GM12878 (cell line): ENCODE measurements around the gene STARD8. TPM values are rescaled to one million over a fixed set of nuclear protein-coding genes. Genes with fewer than 3 reads are reported as not detected.

Experiments used
- ATAC-seq: fragments of 200-7000 bp; cut with Tn5 transposase; 3 replicates; pipeline ENCODE4 v1.9.1; 2020; ENCODE audit warnings: mild to moderate bottlenecking, moderate library complexity
- BruUV-seq: library from RNA; stranded (reverse); fragments of 400-500 nt; replicated peaks from 2 replicates; lab custom pipeline; 2021; lab: Mats Ljungman, UMichigan
- CTCF ChIA-PET: fragments of 300-600 bp; sonication (Branson Sonifier 250); formaldehyde crosslinking; extraction: SDS; loops from one replicate; lab custom pipeline; 2021; ENCODE audit warnings: inconsistent platforms; lab: Yijun Ruan, JAX
- POLR2A ChIA-PET: fragments of 350-600 bp; formaldehyde crosslinking; extraction: SDS; loops from one replicate; lab custom pipeline; 2021; ENCODE audit warnings: inconsistent platforms; lab: Charles Lee
- RAD21 ChIA-PET: fragments of 300-600 bp; sonication (Branson Sonifier 250); formaldehyde crosslinking; loops from one replicate; lab custom pipeline; 2023; ENCODE audit warnings: antibody characterized with exemption; ENCODE audit not compliant: unreplicated experiment; lab: Charles Lee
- SMC1A ChIA-PET: fragments of 300-600 bp; sonication (Branson Sonifier 250); formaldehyde crosslinking; loops from one replicate; lab custom pipeline; 2023; ENCODE audit not compliant: unreplicated experiment, uncharacterized antibody; lab: Charles Lee
- DNase-seq: peaks from one replicate; pipeline ENCODE4 v3.0.0-alpha.2; 2011; ENCODE audit warnings: low read depth, low spot score
- FAIRE-seq: peaks from 3 replicates; lab custom pipeline; 2011; peaks lifted over from hg19 to GRCh38; lab: Jason Lieb, UNC
- H2AFZ ChIP-seq: 2 replicates; pipeline ENCODE4 v1.6.0; 2011; ENCODE audit warnings: low read depth, low read length, control low read depth; ENCODE audit not compliant: control insufficient read depth
- H3K27ac ChIP-seq: 2 replicates; pipeline ENCODE4 v1.5.1; 2011; ENCODE audit warnings: control low read depth; ENCODE audit not compliant: control insufficient read depth, insufficient read depth
- H3K27me3 ChIP-seq, 2 experiments: replicated peaks in 1 of 2; 2 replicates each; pipeline versions ENCODE4 v1.6.0 to v1.6.1; 2011; ENCODE audit warnings: low read length in 1 of 2; ENCODE audit not compliant: control insufficient read depth in 2 of 2, insufficient read depth in 2 of 2
- H3K36me3 ChIP-seq, 2 experiments: 2 replicates each; pipeline ENCODE4 v1.5.1; 2011; ENCODE audit warnings: low read length in 1 of 2; ENCODE audit not compliant: control insufficient read depth in 2 of 2, insufficient read depth in 2 of 2
- H3K4me1 ChIP-seq: 2 replicates; pipeline ENCODE4 v1.6.1; 2011; ENCODE audit warnings: mild to moderate bottlenecking, low read length, moderate library complexity, mixed read lengths; ENCODE audit not compliant: control insufficient read depth, insufficient read depth
- H3K4me2 ChIP-seq: 2 replicates; pipeline ENCODE4 v1.6.0; 2011; ENCODE audit warnings: control low read depth; ENCODE audit not compliant: control insufficient read depth, insufficient read depth
- H3K4me3 ChIP-seq: fragments of 200-600 bp; sonication (generic); 2 replicates; pipeline ENCODE4 v1.5.1; 2016
- H3K79me2 ChIP-seq: 2 replicates; pipeline ENCODE4 v1.6.0; 2011; ENCODE audit warnings: low read length; ENCODE audit not compliant: control insufficient read depth, insufficient read depth
- H3K9ac ChIP-seq: 2 replicates; pipeline ENCODE4 v1.8.0; 2011; ENCODE audit warnings: low read length, control low read depth, mixed read lengths; ENCODE audit not compliant: control insufficient read depth, insufficient read depth
- H3K9me3 ChIP-seq: replicated peaks from 3 replicates; pipeline ENCODE4 v1.5.1; 2011; ENCODE audit warnings: mild to moderate bottlenecking, low read length; ENCODE audit not compliant: control insufficient read depth, insufficient read depth
- H4K20me1 ChIP-seq: 2 replicates; pipeline ENCODE4 v1.6.0; 2011; ENCODE audit not compliant: control insufficient read depth, insufficient read depth
- NFXL1 ChIP-seq: fragments of 450-650 bp; IDR thresholded peaks from 2 replicates; pipeline ENCODE4 v1.6.1; 2017; ENCODE audit warnings: antibody characterized with exemption, mild to moderate bottlenecking, borderline replicate concordance
- RAD21 ChIP-seq: IDR thresholded peaks from 2 replicates; pipeline ENCODE4 v1.6.1; 2011; ENCODE audit warnings: mild to moderate bottlenecking, low read depth, low read length, moderate library complexity; ENCODE audit not compliant: insufficient read depth
- SMC3 ChIP-seq: IDR thresholded peaks from 2 replicates; pipeline ENCODE4 v1.6.1; 2011; ENCODE audit warnings: low read length, improper control_type of control experiment, borderline replicate concordance
- WGBS: methylation state at CpG from one replicate; pipeline ENCODE4 v1.1.6; 2016; ENCODE audit warnings: low lambda C conversion rate; ENCODE audit not compliant: insufficient replicate concordance, insufficient coverage; ENCODE audit errors: missing lambda C conversion rate; 5-methylcytosine and 5-hydroxymethylcytosine counted together
- in situ Hi-C: fragments of 300-500 bp; cut with MboI; formaldehyde crosslinking; loops from 9 replicates; pipeline ENCODE4 v1.14.3; 2018; ENCODE audit warnings: mixed read lengths
- intact Hi-C: fragments of 100-400 bp; cut with micrococcal nuclease; formaldehyde crosslinking; loops from one replicate; pipeline ENCODE4 v1.14.2; 2022; ENCODE audit not compliant: unreplicated experiment
- polyA plus RNA-seq, 11 experiments: library from polyadenylated mRNA; depleted of rRNA in 4 of 11; unstranded in 6 of 11; stranded (reverse) in 5 of 11; fragments of >200 nt; fragmentation: Nextera tagmentation in 4 of 11; fragmentation: Illumina TruSeq in 1 of 11; extraction: Ambion mirVana in 4 of 11; extraction: Trizol in 1 of 11; gene quantifications; 1 replicate in 1 of 11; 2 replicates in 10 of 11; pipeline versions ENCODE4 v1.2.1 to v1.2.3, GENCODE V29; 2011 to 2016; ENCODE audit warnings: inconsistent platforms in 2 of 11, missing spikeins in 2 of 11, low read depth in 1 of 11
- total RNA-seq, 4 experiments: library from RNA; depleted of rRNA in 3 of 4; stranded (reverse); fragments of >200 nt in 3 of 4; fragmentation: Illumina TruSeq in 1 of 4; extraction: Trizol in 1 of 4; gene quantifications; 2 replicates each; pipeline versions ENCODE4 v1.2.1 to v1.2.3, GENCODE V29; 2013 to 2021
- TF ChIP-seq, protein P1 (sequence below): fragments of 450-650 bp; IDR thresholded peaks from 2 replicates; pipeline ENCODE4 v1.6.1; 2017; ENCODE audit warnings: mild to moderate bottlenecking, low read depth, inconsistent platforms; ENCODE audit not compliant: poor library complexity, severe bottlenecking
- TF ChIP-seq, protein P2 (sequence below), 3 experiments: IDR thresholded peaks in 2 of 3; conservative IDR thresholded peaks in 1 of 3; 2 replicates each; pipeline ENCODE4 v1.5.1; 2011; ENCODE audit warnings: low read depth in 3 of 3, low read length in 3 of 3, mild to moderate bottlenecking in 3 of 3, control low read depth in 2 of 3, moderate library complexity in 2 of 3, inconsistent platforms in 1 of 3, mixed read lengths in 1 of 3; ENCODE audit not compliant: control insufficient read depth in 2 of 3, insufficient read depth in 1 of 3; ENCODE audit errors: extremely low read depth in 1 of 3

STARD8 gene
- total and polyA plus RNA-seq, 10 of the 15 experiments (the other 5 are each of a cell fraction or from before 2014, with no cell fraction given) = 0.03 to 0.14 (median 0.07) TPM; not detected in 6

DNA sequence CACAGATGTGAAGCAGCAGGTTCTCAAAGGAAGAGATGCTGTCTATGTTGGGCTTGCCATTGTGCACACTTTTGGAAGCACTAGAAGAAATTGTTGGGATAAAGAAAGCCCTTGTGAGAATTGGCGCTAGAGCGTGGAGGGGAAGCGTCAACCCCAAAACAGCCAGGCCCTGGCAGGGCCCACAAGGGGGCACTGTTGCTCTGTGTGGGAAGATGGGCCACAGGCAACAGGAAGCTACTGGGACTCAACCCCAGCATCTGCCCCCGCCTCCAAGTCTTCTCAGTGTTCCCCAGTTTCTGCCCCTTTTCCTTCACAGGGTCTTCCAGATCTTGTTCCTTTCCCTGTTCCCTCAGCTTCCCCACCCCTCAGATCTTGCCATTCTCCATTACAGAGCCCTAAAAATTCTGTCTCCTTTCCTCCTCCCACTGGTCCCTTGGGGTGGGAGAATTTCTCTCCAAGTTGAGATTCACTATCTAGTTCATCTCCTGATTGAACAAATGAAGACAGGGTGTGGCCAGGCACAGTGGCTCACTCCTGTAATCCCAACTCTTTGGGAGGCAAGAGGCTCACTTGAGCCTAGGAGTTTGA, 85.5 kb downstream of the STARD8 start:
- Histone ChIP-seq H3K9me3 (no peaks in the 10 kb centered on the region), H3K4me3 (no peak overlapping the region), H3K4me2 (no peak overlapping the region), H3K36me3 (no peaks in the 10 kb centered on the region), H3K79me2 (no peaks in the 10 kb centered on the region), H3K9ac (no peak overlapping the region), H4K20me1 (no peaks in the 10 kb centered on the region), H3K27me3 (no peaks in the 10 kb centered on the region), H2AFZ (no peak overlapping the region), H3K27ac (no peak overlapping the region), H3K4me1 (no peaks in the 10 kb centered on the region)
- intact Hi-C loops (loop anchor here (1.0 to 5.0 kb wide), 4 partner anchors 73 to 654 kb away; no protein-coding TSS in a partner anchor), in situ Hi-C loops (loop anchor here (10.0 kb wide), 1 partner anchor 552 kb away; no protein-coding TSS in a partner anchor)
- FAIRE-seq = no peak
- POLR2A ChIA-PET = no interaction called here
- BruUV-seq = no TSS peak
- WGBS = 0% methylated on average over 4 of the region's 4 CpGs
- RAD21 ChIA-PET = interaction anchor here (0.6 to 1.8 kb wide), 8 partner anchors 10 to 654 kb away, joined by 3 to 8 read pairs (median 4); partner anchors contain the start of gene EFNB1
- TF ChIP-seq SMC3 (peak; percentile 76; the same call in 1 of the 2 replicates), RAD21 (peak; percentile 75), NFXL1 (no peak)
- TF ChIP-seq, protein P1, sequence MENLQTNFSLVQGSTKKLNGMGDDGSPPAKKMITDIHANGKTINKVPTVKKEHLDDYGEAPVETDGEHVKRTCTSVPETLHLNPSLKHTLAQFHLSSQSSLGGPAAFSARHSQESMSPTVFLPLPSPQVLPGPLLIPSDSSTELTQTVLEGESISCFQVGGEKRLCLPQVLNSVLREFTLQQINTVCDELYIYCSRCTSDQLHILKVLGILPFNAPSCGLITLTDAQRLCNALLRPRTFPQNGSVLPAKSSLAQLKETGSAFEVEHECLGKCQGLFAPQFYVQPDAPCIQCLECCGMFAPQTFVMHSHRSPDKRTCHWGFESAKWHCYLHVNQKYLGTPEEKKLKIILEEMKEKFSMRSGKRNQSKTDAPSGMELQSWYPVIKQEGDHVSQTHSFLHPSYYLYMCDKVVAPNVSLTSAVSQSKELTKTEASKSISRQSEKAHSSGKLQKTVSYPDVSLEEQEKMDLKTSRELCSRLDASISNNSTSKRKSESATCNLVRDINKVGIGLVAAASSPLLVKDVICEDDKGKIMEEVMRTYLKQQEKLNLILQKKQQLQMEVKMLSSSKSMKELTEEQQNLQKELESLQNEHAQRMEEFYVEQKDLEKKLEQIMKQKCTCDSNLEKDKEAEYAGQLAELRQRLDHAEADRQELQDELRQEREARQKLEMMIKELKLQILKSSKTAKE = no peak
- TF ChIP-seq, protein P2, sequence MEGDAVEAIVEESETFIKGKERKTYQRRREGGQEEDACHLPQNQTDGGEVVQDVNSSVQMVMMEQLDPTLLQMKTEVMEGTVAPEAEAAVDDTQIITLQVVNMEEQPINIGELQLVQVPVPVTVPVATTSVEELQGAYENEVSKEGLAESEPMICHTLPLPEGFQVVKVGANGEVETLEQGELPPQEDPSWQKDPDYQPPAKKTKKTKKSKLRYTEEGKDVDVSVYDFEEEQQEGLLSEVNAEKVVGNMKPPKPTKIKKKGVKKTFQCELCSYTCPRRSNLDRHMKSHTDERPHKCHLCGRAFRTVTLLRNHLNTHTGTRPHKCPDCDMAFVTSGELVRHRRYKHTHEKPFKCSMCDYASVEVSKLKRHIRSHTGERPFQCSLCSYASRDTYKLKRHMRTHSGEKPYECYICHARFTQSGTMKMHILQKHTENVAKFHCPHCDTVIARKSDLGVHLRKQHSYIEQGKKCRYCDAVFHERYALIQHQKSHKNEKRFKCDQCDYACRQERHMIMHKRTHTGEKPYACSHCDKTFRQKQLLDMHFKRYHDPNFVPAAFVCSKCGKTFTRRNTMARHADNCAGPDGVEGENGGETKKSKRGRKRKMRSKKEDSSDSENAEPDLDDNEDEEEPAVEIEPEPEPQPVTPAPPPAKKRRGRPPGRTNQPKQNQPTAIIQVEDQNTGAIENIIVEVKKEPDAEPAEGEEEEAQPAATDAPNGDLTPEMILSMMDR (IDR thresholded peaks at IDR 0.05 in 2 of 3, conservative IDR thresholded peaks at IDR 0.05 in 1 of 3; ENCODE audit: control insufficient read depth in 2 of 3, extremely low read depth in 1 of 3, insufficient read depth in 1 of 3, low read depth in 3 of 3, low read length in 3 of 3) = peak; percentile 75 to 84 (median 81)
- ATAC-seq = peak; percentile 96
- SMC1A ChIA-PET = interaction anchor here (0.9 to 5.5 kb wide), 5 partner anchors 72 to 1297 kb away, joined by 3 to 30 read pairs (median 3); no protein-coding TSS in a partner anchor
- DNase-seq = no peak
- CTCF ChIA-PET = interaction anchor here (0.5 to 3.1 kb wide), 13 partner anchors 11 to 1297 kb away, joined by 3 to 40 read pairs (median 4); partner anchors contain the start of gene EFNB1
